CD14-positive monocyte (primary cell): Measurements from ENCODE around the gene TRIM3. TPM values are rescaled to one million over a fixed set of nuclear protein-coding genes. Genes with fewer than 3 reads are reported as not detected.

Experiments
- DNase-seq, 3 donors: peaks; one replicate each; pipeline ENCODE4 v3.0.0-alpha.2; 2011 to 2022
- H2AFZ ChIP-seq: 2 replicates; pipeline ENCODE4 v1.6.0; 2012; ENCODE audit warnings: mild to moderate bottlenecking, low read depth, low read length, inconsistent platforms; ENCODE audit not compliant: insufficient read depth, poor library complexity, severe bottlenecking
- H3K27ac ChIP-seq, 2 donors: 1 replicate in 1 of 2; 2 replicates in 1 of 2; pipeline ENCODE4 v1.5.1; 2012 to 2013; ENCODE audit warnings: low read length in 2 of 2, control low read depth in 1 of 2, inconsistent platforms in 1 of 2, low read depth in 1 of 2, mild to moderate bottlenecking in 1 of 2
- H3K27me3 ChIP-seq, 2 donors: one replicate each; pipeline versions ENCODE4 v1.6.0 to v1.6.1; 2011 to 2013; ENCODE audit warnings: low read length in 2 of 2; ENCODE audit not compliant: control insufficient read depth in 2 of 2, insufficient read depth in 2 of 2
- H3K36me3 ChIP-seq, 2 donors: replicated peaks in 1 of 2; 1 replicate in 1 of 2; 2 replicates in 1 of 2; pipeline versions ENCODE4 v1.5.1 to v1.6.1; 2012 to 2013; ENCODE audit warnings: low read length in 2 of 2, control low read depth in 1 of 2, inconsistent platforms in 1 of 2, mild to moderate bottlenecking in 1 of 2; ENCODE audit not compliant: insufficient read depth in 2 of 2, control insufficient read depth in 1 of 2
- H3K4me1 ChIP-seq, 2 donors: 1 replicate in 1 of 2; 2 replicates in 1 of 2; pipeline versions ENCODE4 v1.5.1 to v1.6.1; 2012 to 2013; ENCODE audit warnings: low read length in 2 of 2, control low read depth in 1 of 2, inconsistent platforms in 1 of 2, mild to moderate bottlenecking in 1 of 2, moderate library complexity in 1 of 2; ENCODE audit not compliant: insufficient read depth in 2 of 2, control insufficient read depth in 1 of 2
- H3K4me2 ChIP-seq: replicated peaks from 2 replicates; pipeline ENCODE3; 2012; ENCODE audit warnings: low read length, moderate library complexity, mild to moderate bottlenecking; ENCODE audit not compliant: poor library complexity, severe bottlenecking; ENCODE audit errors: extremely low read depth
- H3K4me3 ChIP-seq, 3 experiments: fragments of 200-600 bp in 1 of 3; sonication (generic) in 1 of 3; replicated peaks in 1 of 3; 1 replicate in 2 of 3; 2 replicates in 1 of 3; pipeline ENCODE4 v1.5.1; 2011 to 2013; ENCODE audit warnings: low read length in 3 of 3, mild to moderate bottlenecking in 3 of 3, control low read depth in 2 of 3, low read depth in 2 of 3, inconsistent platforms in 1 of 3, moderate library complexity in 1 of 3
- H3K79me2 ChIP-seq: 2 replicates; pipeline ENCODE4 v1.6.0; 2012; ENCODE audit warnings: mild to moderate bottlenecking, control low read depth, inconsistent platforms, low read length, moderate library complexity; ENCODE audit not compliant: insufficient read depth
- H3K9ac ChIP-seq: 2 replicates; pipeline ENCODE4 v1.6.0; 2017; ENCODE audit warnings: low read length, mild to moderate bottlenecking; ENCODE audit not compliant: insufficient read depth, poor library complexity, severe bottlenecking
- H3K9me3 ChIP-seq, 2 donors: replicated peaks in 1 of 2; 1 replicate in 1 of 2; 2 replicates in 1 of 2; pipeline versions ENCODE4 v1.5.1 to v1.6.1; 2012 to 2013; ENCODE audit warnings: low read length in 2 of 2, control low read depth in 1 of 2; ENCODE audit not compliant: control insufficient read depth in 1 of 2, insufficient read depth in 1 of 2
- H4K20me1 ChIP-seq: 2 replicates; pipeline ENCODE4 v1.6.0; 2012; ENCODE audit warnings: mild to moderate bottlenecking, low read length, control low read depth, moderate library complexity; ENCODE audit not compliant: insufficient read depth
- H3K27ac Mint-ChIP-seq, 7 donors: one replicate each; pipeline ENCODE4 v1.8.0; 2020; ENCODE audit warnings: mild to moderate bottlenecking in 7 of 7, mixed read lengths in 7 of 7, moderate library complexity in 6 of 7, inconsistent platforms in 2 of 7
- H3K27me3 Mint-ChIP-seq, 3 donors: one replicate each; pipeline ENCODE4 v1.8.0; 2021 to 2022; ENCODE audit warnings: low read depth in 3 of 3, mild to moderate bottlenecking in 3 of 3, mixed read lengths in 3 of 3, moderate library complexity in 3 of 3, inconsistent platforms in 1 of 3
- H3K36me3 Mint-ChIP-seq, 2 donors: one replicate each; pipeline ENCODE4 v1.8.0; 2020; ENCODE audit warnings: mixed read lengths in 2 of 2, inconsistent platforms in 1 of 2, mild to moderate bottlenecking in 1 of 2
- H3K4me1 Mint-ChIP-seq: one replicate; pipeline ENCODE4 v1.8.0; 2020; ENCODE audit warnings: mild to moderate bottlenecking, mixed read lengths
- H3K4me3 Mint-ChIP-seq, 2 donors: one replicate each; pipeline ENCODE4 v1.8.0; 2020; ENCODE audit warnings: mild to moderate bottlenecking in 2 of 2, mixed read lengths in 2 of 2, moderate library complexity in 1 of 2
- H3K9me3 Mint-ChIP-seq, 7 donors: one replicate each; pipeline ENCODE4 v1.8.0; 2020 to 2022; ENCODE audit warnings: mixed read lengths in 7 of 7, mild to moderate bottlenecking in 6 of 7, moderate library complexity in 6 of 7, inconsistent platforms in 2 of 7
- CTCF ChIP-seq: fragments of 200-600 bp; IDR thresholded peaks from one replicate; pipeline ENCODE4 v1.8.0; 2022; ENCODE audit warnings: antibody characterized with exemption, mild to moderate bottlenecking
- WGBS: methylation state at CpG from one replicate; pipeline ENCODE4 v1.1.5; 2013; ENCODE audit warnings: missing lambda C conversion rate; ENCODE audit not compliant: insufficient coverage; 5-methylcytosine and 5-hydroxymethylcytosine counted together
- intact Hi-C, 2 donors: fragments of 100-400 bp; cut with micrococcal nuclease; formaldehyde crosslinking; loops; one replicate each; pipeline versions ENCODE4 v1.15.0 to v1.15.1; 2023
- polyA plus RNA-seq, 3 donors: library from polyadenylated mRNA; depleted of rRNA in 1 of 3; unstranded in 2 of 3; stranded (reverse) in 1 of 3; fragments of 300-500 nt in 2 of 3; fragments of >200 nt in 1 of 3; fragmentation: Illumina TruSeq in 2 of 3; gene quantifications; 1 replicate in 2 of 3; 2 replicates in 1 of 3; pipeline ENCODE4 v1.2.3, GENCODE V29; 2012 to 2021

The TRIM3 gene
- polyA plus RNA-seq, 3 donors = 1.7 to 36.2 (median 3.3) TPM

- Histone ChIP-seq H3K9me3 (no peaks in the 10 kb centered on the region), H3K27ac (no peak overlapping the region), H4K20me1 (no peaks in the 10 kb centered on the region), H3K79me2 (no peaks in the 10 kb centered on the region), H3K4me1 (peaks cover 20 to 21% of the 10 kb centered on the region in 2 donors), H3K9ac (no peak overlapping the region), H3K4me2 (no peak overlapping the region), H3K4me3 (no peak overlapping the region), H3K36me3 (no peaks in the 10 kb centered on the region), H2AFZ (no peak overlapping the region), H3K27me3 (no peaks in the 10 kb centered on the region)
- TF ChIP-seq CTCF = no peak
- Mint-ChIP-seq H3K4me3 (no peak overlapping the region), H3K27me3 (peaks cover 0 to 3% (median 2%) of the 10 kb centered on the region in 3 donors), H3K4me1 (no peaks in the 10 kb centered on the region), H3K27ac (no peak overlapping the region), H3K9me3 (no peaks in the 10 kb centered on the region), H3K36me3 (no peaks in the 10 kb centered on the region)
- intact Hi-C loops = no loop called here
- DNase-seq = no peak
- WGBS = 96% methylated on average over 10 of the region's 10 CpGs
These were observed 62.1 kb downstream of the TRIM3 start for GRCh38 chr11:6411594-6412031.

GRCh38 chr11:6410695-6411430 is 62.9 kb downstream of the TRIM3 start:
- Histone ChIP-seq H3K27ac (no peak overlapping the region), H3K36me3 (no peaks in the 10 kb centered on the region), H3K9me3 (no peaks in the 10 kb centered on the region), H3K4me1 (peaks cover 16% of the 10 kb centered on the region in 2 donors), H3K4me3 (no peak overlapping the region), H3K27me3 (no peaks in the 10 kb centered on the region), H3K79me2 (no peaks in the 10 kb centered on the region), H3K9ac (no peak overlapping the region), H2AFZ (no peak overlapping the region), H4K20me1 (no peaks in the 10 kb centered on the region), H3K4me2 (no peak overlapping the region)
- Mint-ChIP-seq H3K9me3 (no peaks in the 10 kb centered on the region), H3K4me3 (no peak overlapping the region), H3K36me3 (no peaks in the 10 kb centered on the region), H3K4me1 (no peaks in the 10 kb centered on the region), H3K27ac (no peak overlapping the region), H3K27me3 (peaks cover 0 to 3% (median 2%) of the 10 kb centered on the region in 3 donors)
- intact Hi-C loops = no loop called here
- no peak for DNase-seq
- WGBS = over 99% methylated on average over 23 of the region's 23 CpGs
- no peak for TF ChIP-seq CTCF
